Esophagus (tissue), 2 donors: ENCODE data around the gene TPI1. TPM values are rescaled to one million over a fixed set of nuclear protein-coding genes. Genes with fewer than 3 reads are reported as not detected.
"Not testable (repeated sequence)": the region's sequence is repeated elsewhere in the genome, so short reads cannot be mapped to it uniquely, and the experiment has no call there.

Experiments used
- H3K27ac ChIP-seq, 2 donors: one replicate each; pipeline ENCODE4 v1.5.1; 2013; ENCODE audit warnings: low read depth in 2 of 2, mild to moderate bottlenecking in 2 of 2, inconsistent platforms in 1 of 2, low read length in 1 of 2, moderate library complexity in 1 of 2
- H3K27me3 ChIP-seq, 2 donors: one replicate each; pipeline ENCODE4 v1.6.1; 2013; ENCODE audit warnings: low read length in 2 of 2, control low read depth in 1 of 2, mild to moderate bottlenecking in 1 of 2; ENCODE audit not compliant: insufficient read depth in 2 of 2, control insufficient read depth in 1 of 2
- H3K36me3 ChIP-seq, 2 donors: one replicate each; pipeline ENCODE4 v1.6.1; 2013; ENCODE audit warnings: low read length in 1 of 2; ENCODE audit not compliant: control insufficient read depth in 2 of 2, insufficient read depth in 2 of 2
- H3K4me1 ChIP-seq, 2 donors: one replicate each; pipeline ENCODE4 v1.6.1; 2013; ENCODE audit warnings: low read length in 1 of 2; ENCODE audit not compliant: control insufficient read depth in 2 of 2, insufficient read depth in 2 of 2
- H3K4me3 ChIP-seq, 2 donors: one replicate each; pipeline ENCODE4 v1.5.1; 2013; ENCODE audit warnings: low read length in 2 of 2, mild to moderate bottlenecking in 2 of 2, low read depth in 1 of 2, moderate library complexity in 1 of 2
- H3K9me3 ChIP-seq, 2 donors: one replicate each; pipeline ENCODE4 v1.6.1; 2013; ENCODE audit warnings: mild to moderate bottlenecking in 2 of 2, low read depth in 1 of 2, low read length in 1 of 2, moderate library complexity in 1 of 2; ENCODE audit not compliant: control insufficient read depth in 2 of 2, insufficient read depth in 1 of 2
- WGBS, 2 donors: extraction: QIAGEN DNeasy Blood & Tissue Kit; methylation state at CpG; one replicate each; pipeline ENCODE4 v1.1.7; 2013; 5-methylcytosine and 5-hydroxymethylcytosine counted together
- polyA plus RNA-seq, 2 donors: library from polyadenylated mRNA; stranded (reverse); fragments of 200-250 nt; gene quantifications; one replicate each; pipeline ENCODE4 v1.2.3, GENCODE V29; 2013
- donor health status: healthy with polysubstance abuse.
- donor health status: Bipolar disorder and iron deficiency.

Gene TPI1
- polyA plus RNA-seq, 2 donors, result 404 to 939 TPM

DNA sequence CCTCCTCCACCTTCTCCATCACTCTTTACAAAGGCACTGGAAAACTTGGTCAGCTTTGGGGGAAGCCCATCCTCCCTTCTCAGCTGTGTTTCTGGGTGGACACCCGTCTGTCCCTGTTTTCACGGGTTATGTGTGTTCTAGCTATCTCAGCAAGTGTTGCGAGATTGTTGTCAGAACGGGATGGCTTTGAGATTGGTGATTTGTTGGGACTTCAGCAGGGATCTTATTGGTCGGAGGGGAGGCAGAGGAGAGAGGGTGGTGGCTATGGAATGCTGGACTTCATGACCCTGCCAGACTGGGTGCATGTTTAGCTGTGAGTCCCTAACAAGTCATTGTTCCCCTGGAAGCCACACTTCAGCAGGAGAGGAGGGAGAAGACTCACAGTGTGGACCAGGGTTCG lies 13.3 kb upstream of the TPI1 start:
- no peak overlapping the region for H3K4me3 ChIP-seq
- H3K9me3 ChIP-seq, result no peaks in the 10 kb centered on the region
- WGBS, 2 donors, result 78% methylated on average over 6 of the region's 6 CpGs
- no peaks in the 10 kb centered on the region for H3K27me3 ChIP-seq
- no peak overlapping the region for H3K27ac ChIP-seq
- peaks cover 4 to 9% of the 10 kb centered on the region in 2 donors for H3K4me1 ChIP-seq
- H3K36me3 ChIP-seq, result peaks cover 6 to 23% of the 10 kb centered on the region in 2 donors

DNA sequence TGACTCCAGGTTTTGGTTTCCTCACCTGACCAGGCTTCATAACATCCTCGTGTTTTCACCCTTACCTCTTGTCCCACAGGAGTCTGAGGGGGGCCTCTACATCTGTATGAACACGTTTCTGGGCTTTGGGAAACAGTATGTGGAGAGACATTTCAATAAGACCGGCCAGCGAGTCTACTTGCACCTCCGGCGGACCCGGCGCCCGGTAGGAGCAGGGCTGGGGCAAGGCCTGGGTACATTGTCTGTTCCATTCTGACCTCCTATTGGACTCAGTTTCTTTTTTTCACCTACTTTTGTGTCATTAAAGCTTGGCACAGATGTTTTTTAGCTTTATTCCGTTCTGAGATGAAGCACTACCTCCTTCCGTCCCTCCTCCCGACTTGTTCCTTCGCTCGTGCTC lies 12.0 kb upstream of the TPI1 start:
- H3K27ac ChIP-seq, result no peak overlapping the region
- H3K4me1 ChIP-seq, result peaks cover 4 to 9% of the 10 kb centered on the region in 2 donors
- H3K4me3 ChIP-seq, result no peak overlapping the region
- WGBS, 2 donors, result 91 to 92% methylated on average over 14 of the region's 14 CpGs
- H3K36me3 ChIP-seq, result peaks cover 9 to 34% of the 10 kb centered on the region in 2 donors
- no peaks in the 10 kb centered on the region for H3K9me3 ChIP-seq
- H3K27me3 ChIP-seq, result no peaks in the 10 kb centered on the region

DNA sequence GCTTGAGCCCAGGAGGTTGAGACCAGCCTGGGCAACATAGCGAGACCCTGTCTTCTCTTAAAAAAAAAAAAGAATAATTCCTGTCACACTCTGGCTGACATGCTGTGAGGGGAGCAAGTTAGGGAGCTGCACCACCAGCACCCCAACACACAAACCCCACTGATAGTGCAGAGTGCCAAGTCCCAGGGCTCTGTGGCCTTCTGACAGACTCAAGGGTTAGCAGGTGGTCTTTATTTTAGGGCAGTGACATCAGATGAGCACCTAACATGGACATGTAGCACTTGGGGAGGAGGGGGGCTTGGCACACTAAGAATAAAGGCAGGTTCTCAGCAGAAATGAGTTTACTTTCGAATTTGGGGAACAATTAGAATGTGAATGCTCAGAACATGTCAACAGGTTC lies 8.5 kb upstream of the TPI1 start:
- H3K27me3 ChIP-seq, result no peaks in the 10 kb centered on the region
- H3K4me1 ChIP-seq, result no peaks in the 10 kb centered on the region
- no peak overlapping the region for H3K27ac ChIP-seq
- no peaks in the 10 kb centered on the region for H3K9me3 ChIP-seq
- 92 to 93% methylated on average over 2 of the region's 2 CpGs for WGBS, 2 donors
- peaks cover 23 to 51% of the 10 kb centered on the region in 2 donors for H3K36me3 ChIP-seq
- H3K4me3 ChIP-seq, result no peak overlapping the region

- no peaks in the 10 kb centered on the region for H3K27me3 ChIP-seq
- H3K36me3 ChIP-seq, result peaks cover 26 to 60% of the 10 kb centered on the region in 2 donors
- 95 to 98% methylated on average over 9 of the region's 9 CpGs for WGBS, 2 donors
- H3K27ac ChIP-seq, result no peak overlapping the region
- H3K4me3 ChIP-seq, result no peak overlapping the region
- no peaks in the 10 kb centered on the region for H3K4me1 ChIP-seq
- no peaks in the 10 kb centered on the region for H3K9me3 ChIP-seq
Measured at GRCh38 chr12:6860116-6860515, 7.2 kb upstream of the TPI1 start.

GRCh38 chr12:6860942-6861341 lies 6.4 kb upstream of the TPI1 start:
- Histone ChIP-seq H3K4me3 (no peak overlapping the region), H3K36me3 (peaks cover 26 to 61% of the 10 kb centered on the region in 2 donors), H3K4me1 (no peaks in the 10 kb centered on the region), H3K27me3 (no peaks in the 10 kb centered on the region), H3K9me3 (no peaks in the 10 kb centered on the region), H3K27ac (no peak overlapping the region)
- WGBS, 2 donors, result 95 to 96% methylated on average over 7 of the region's 7 CpGs

GRCh38 chr12:6861391-6861790 lies 5.9 kb upstream of the TPI1 start:
- Histone ChIP-seq H3K36me3 (peaks cover 26 to 59% of the 10 kb centered on the region in 2 donors), H3K27me3 (no peaks in the 10 kb centered on the region), H3K9me3 (no peaks in the 10 kb centered on the region), H3K4me3 (no peak overlapping the region), H3K27ac (no peak overlapping the region), H3K4me1 (no peaks in the 10 kb centered on the region)
- 91 to 96% methylated on average over 9 of the region's 9 CpGs for WGBS, 2 donors

GRCh38 chr12:6863033-6863432 lies 4.3 kb upstream of the TPI1 start:
- H3K27ac ChIP-seq, result no peak overlapping the region
- no peaks in the 10 kb centered on the region for H3K27me3 ChIP-seq
- H3K4me1 ChIP-seq, result peaks cover 0 to 4% of the 10 kb centered on the region in 2 donors
- H3K36me3 ChIP-seq, result peaks cover 23 to 49% of the 10 kb centered on the region in 2 donors
- no peak overlapping the region for H3K4me3 ChIP-seq
- 90 to 93% methylated on average over 11 of the region's 11 CpGs for WGBS, 2 donors
- no peaks in the 10 kb centered on the region for H3K9me3 ChIP-seq

GRCh38 chr12:6863586-6864321 lies 3.6 kb upstream of the TPI1 start:
- Histone ChIP-seq H3K4me1 (peaks cover 0 to 8% of the 10 kb centered on the region in 2 donors), H3K27me3 (no peaks in the 10 kb centered on the region), H3K4me3 (no peak overlapping the region), H3K36me3 (peaks cover 20 to 43% of the 10 kb centered on the region in 2 donors), H3K9me3 (no peaks in the 10 kb centered on the region), H3K27ac (no peak overlapping the region)
- 96 to 97% methylated on average over 16 of the region's 16 CpGs for WGBS, 2 donors

- peaks cover 22 to 43% of the 10 kb centered on the region in 2 donors for H3K36me3 ChIP-seq
- not testable (repeated sequence) for H3K9me3 ChIP-seq
- 92 to 94% methylated on average over 5 of the region's 5 CpGs for WGBS, 2 donors
Measured at GRCh38 chr12:6865307-6865706, 2.0 kb upstream of the TPI1 start.

More at GRCh38 chr12:6865307-6865706, 2.0 kb upstream of the TPI1 start:
- H3K4me1 ChIP-seq, result peaks cover 0 to 17% of the 10 kb centered on the region in 2 donors
- H3K27ac ChIP-seq, H3K27me3 ChIP-seq, H3K4me3 ChIP-seq: not testable (repeated sequence)
